GM23338 (cell line): Measurements from ENCODE around the gene CDH4. TPM values are rescaled to one million over a fixed set of nuclear protein-coding genes. Genes with fewer than 3 reads are reported as not detected.

Source experiments
- ATAC-seq: fragments of 200-7000 bp; cut with Tn5 transposase; 3 replicates; pipeline ENCODE4 v1.9.1; 2020
- DNase-seq: peaks from one replicate; pipeline ENCODE4 v3.0.0-alpha.2; 2015; ENCODE audit warnings: low spot score
- H2AFZ ChIP-seq: fragments of 200-600 bp; sonication (generic); 2 replicates; pipeline ENCODE4 v1.8.0; 2016; ENCODE audit warnings: antibody characterized with exemption, mild to moderate bottlenecking, moderate library complexity
- H3F3A ChIP-seq: fragments of 200-600 bp; sonication (generic); replicated peaks from 2 replicates; pipeline ENCODE4 v1.8.0; 2017; ENCODE audit warnings: antibody characterized with exemption, mixed run types, low read depth
- H3K27ac ChIP-seq: fragments of 200-600 bp; sonication (generic); 2 replicates; pipeline ENCODE4 v1.6.1; 2016; ENCODE audit warnings: low read depth
- H3K27me3 ChIP-seq: fragments of 200-600 bp; sonication (generic); 2 replicates; pipeline ENCODE4 v1.8.0; 2016; ENCODE audit warnings: mild to moderate bottlenecking, mixed run types, moderate library complexity; ENCODE audit not compliant: insufficient read depth
- H3K36me3 ChIP-seq: fragments of 200-600 bp; sonication (generic); 2 replicates; pipeline ENCODE4 v1.8.0; 2016; ENCODE audit warnings: mild to moderate bottlenecking; ENCODE audit not compliant: insufficient read depth
- H3K4me1 ChIP-seq: fragments of 200-600 bp; sonication (generic); 2 replicates; pipeline ENCODE4 v1.8.0; 2016; ENCODE audit warnings: mild to moderate bottlenecking, moderate library complexity; ENCODE audit not compliant: insufficient read depth
- H3K4me2 ChIP-seq: fragments of 200-600 bp; sonication (generic); 2 replicates; pipeline ENCODE4 v1.7.1; 2017; ENCODE audit warnings: mixed run types
- H3K4me3 ChIP-seq: fragments of 200-600 bp; sonication (generic); 2 replicates; pipeline ENCODE4 v1.6.1; 2016; ENCODE audit warnings: mixed run types
- H3K79me2 ChIP-seq: fragments of 200-600 bp; sonication (generic); replicated peaks from 2 replicates; pipeline ENCODE4 v1.8.0; 2017; ENCODE audit warnings: mild to moderate bottlenecking; ENCODE audit not compliant: insufficient read depth
- H3K9me2 ChIP-seq: fragments of 200-600 bp; sonication (generic); 2 replicates; pipeline ENCODE4 v1.8.0; 2017; ENCODE audit not compliant: insufficient read depth
- H4K20me1 ChIP-seq: fragments of 200-600 bp; sonication (generic); replicated peaks from 2 replicates; pipeline ENCODE4 v1.8.0; 2017; ENCODE audit warnings: mild to moderate bottlenecking; ENCODE audit not compliant: insufficient read depth
- H3K27ac Mint-ChIP-seq: 2 replicates; pipeline ENCODE4 v1.8.0; 2020; ENCODE audit warnings: inconsistent platforms, mild to moderate bottlenecking, moderate library complexity, mixed read lengths
- H3K27me3 Mint-ChIP-seq: 3 replicates; pipeline ENCODE4 v1.8.0; 2022; ENCODE audit warnings: low read depth, mild to moderate bottlenecking, moderate library complexity, mixed read lengths, inconsistent platforms; ENCODE audit not compliant: insufficient read depth, poor library complexity
- H3K36me3 Mint-ChIP-seq: 3 replicates; pipeline ENCODE4 v1.8.0; 2021; ENCODE audit warnings: low read depth, mild to moderate bottlenecking, inconsistent platforms, moderate library complexity, mixed read lengths
- H3K4me1 Mint-ChIP-seq: 3 replicates; pipeline ENCODE4 v1.8.0; 2020; ENCODE audit warnings: mild to moderate bottlenecking, inconsistent platforms, mixed read lengths
- H3K4me3 Mint-ChIP-seq: 3 replicates; pipeline ENCODE4 v1.8.0; 2021; ENCODE audit warnings: moderate library complexity, mild to moderate bottlenecking, inconsistent platforms, mixed read lengths
- H3K9me3 Mint-ChIP-seq: 3 replicates; pipeline ENCODE4 v1.8.0; 2020; ENCODE audit warnings: moderate library complexity, mild to moderate bottlenecking, inconsistent platforms, mixed read lengths
- CREB1 ChIP-seq: fragments of 250-450 bp; sonication (Bioruptor Pico); IDR thresholded peaks from 2 replicates; pipeline ENCODE4 v1.5.0; 2020; ENCODE audit warnings: low read depth, mild to moderate bottlenecking, moderate library complexity
- JUNB ChIP-seq: IDR thresholded peaks from one replicate; pipeline ENCODE4 v1.6.1; 2016; ENCODE audit warnings: antibody characterized with exemption; ENCODE audit not compliant: unreplicated experiment
- NANOG ChIP-seq: IDR thresholded peaks from 2 replicates; pipeline ENCODE4 v1.6.1; 2016; ENCODE audit warnings: antibody characterized with exemption, borderline replicate concordance
- ZNF331 ChIP-seq: fragments of 250-450 bp; sonication (Bioruptor Pico); IDR thresholded peaks from 2 replicates; pipeline ENCODE4 v1.5.0; 2020; ENCODE audit warnings: low read depth, mild to moderate bottlenecking, moderate library complexity
- ZNF462 ChIP-seq: fragments of 250-450 bp; sonication (Bioruptor Pico); IDR thresholded peaks from 2 replicates; pipeline ENCODE4 v1.5.0; 2020; ENCODE audit warnings: mild to moderate bottlenecking, moderate library complexity
- polyA plus RNA-seq: library from polyadenylated mRNA; unstranded; fragments of >200 nt; fragmentation: Nextera tagmentation; extraction: Ambion mirVana; gene quantifications from 2 replicates; pipeline ENCODE4 v1.2.1, GENCODE V29; 2016
- total RNA-seq: library from RNA; depleted of rRNA; stranded (reverse); fragments of >200 nt; shearing (Covaris generic); gene quantifications from 2 replicates; pipeline ENCODE4 v1.2.3, GENCODE V29; 2014
- TF ChIP-seq, protein P1 (sequence below), 2 experiments: fragments of 200-600 bp in 1 of 2; sonication (generic) in 1 of 2; conservative IDR thresholded peaks; 2 replicates each; pipeline versions ENCODE4 v1.5.1 to v1.6.1; 2016 to 2017; ENCODE audit warnings: antibody characterized with exemption in 2 of 2, low read depth in 2 of 2, mild to moderate bottlenecking in 2 of 2, moderate library complexity in 1 of 2

CDH4 gene
- total and polyA plus RNA-seq, 2 experiments from 2014 or later, result 1.2 to 4.2 TPM

GRCh38 chr20:61917474-61918145 lies 665.5 kb downstream of the CDH4 start:
- H3K36me3 Mint-ChIP-seq, result no peaks in the 10 kb centered on the region
- H3K27ac Mint-ChIP-seq, result no peak overlapping the region
- ATAC-seq (no peak), DNase-seq (no peak)
- Histone ChIP-seq H3K4me2 (no peak overlapping the region), H3K4me3 (no peak overlapping the region), H3K9me2 (no peaks in the 10 kb centered on the region), H4K20me1 (no peaks in the 10 kb centered on the region), H3K4me1 (no peaks in the 10 kb centered on the region), H3K27ac (no peak overlapping the region), H3K36me3 (no peaks in the 10 kb centered on the region), H3F3A (no peaks in the 10 kb centered on the region), H3K27me3 (no peaks in the 10 kb centered on the region), H3K79me2 (no peaks in the 10 kb centered on the region), H2AFZ (no peak overlapping the region)
- TF ChIP-seq CREB1 (CRISPR knock-in tag), result no peak
- TF ChIP-seq, protein P1, sequence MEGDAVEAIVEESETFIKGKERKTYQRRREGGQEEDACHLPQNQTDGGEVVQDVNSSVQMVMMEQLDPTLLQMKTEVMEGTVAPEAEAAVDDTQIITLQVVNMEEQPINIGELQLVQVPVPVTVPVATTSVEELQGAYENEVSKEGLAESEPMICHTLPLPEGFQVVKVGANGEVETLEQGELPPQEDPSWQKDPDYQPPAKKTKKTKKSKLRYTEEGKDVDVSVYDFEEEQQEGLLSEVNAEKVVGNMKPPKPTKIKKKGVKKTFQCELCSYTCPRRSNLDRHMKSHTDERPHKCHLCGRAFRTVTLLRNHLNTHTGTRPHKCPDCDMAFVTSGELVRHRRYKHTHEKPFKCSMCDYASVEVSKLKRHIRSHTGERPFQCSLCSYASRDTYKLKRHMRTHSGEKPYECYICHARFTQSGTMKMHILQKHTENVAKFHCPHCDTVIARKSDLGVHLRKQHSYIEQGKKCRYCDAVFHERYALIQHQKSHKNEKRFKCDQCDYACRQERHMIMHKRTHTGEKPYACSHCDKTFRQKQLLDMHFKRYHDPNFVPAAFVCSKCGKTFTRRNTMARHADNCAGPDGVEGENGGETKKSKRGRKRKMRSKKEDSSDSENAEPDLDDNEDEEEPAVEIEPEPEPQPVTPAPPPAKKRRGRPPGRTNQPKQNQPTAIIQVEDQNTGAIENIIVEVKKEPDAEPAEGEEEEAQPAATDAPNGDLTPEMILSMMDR (conservative IDR thresholded peaks at IDR 0.05; ENCODE audit: low read depth in 2 of 2), result no peak
- TF ChIP-seq JUNB, result no peak
- TF ChIP-seq ZNF462 (CRISPR knock-in tag), result no peak
- TF ChIP-seq ZNF331 (CRISPR knock-in tag), result no peak
- no peak for TF ChIP-seq NANOG
- peaks cover 3% of the 10 kb centered on the region; the same call in 1 of the 3 replicates for H3K9me3 Mint-ChIP-seq
- H3K27me3 Mint-ChIP-seq, result peaks cover 10% of the 10 kb centered on the region
- H3K4me3 Mint-ChIP-seq, result no peak overlapping the region
- H3K4me1 Mint-ChIP-seq, result no peaks in the 10 kb centered on the region
